HG03064 (cell line): ENCODE results near the gene ABI1.
"Not testable (repeated sequence)": the region's sequence is repeated elsewhere in the genome, so short reads cannot be mapped to it uniquely, and the experiment has no call there.

ENCODE experiments used
- ATAC-seq: cut with Tn5 transposase; IDR thresholded peaks from one replicate; pipeline ENCODE4 v1.9.1; 2021; ENCODE audit warnings: low read depth; ENCODE audit not compliant: unreplicated experiment

The ABI1 gene

DNA sequence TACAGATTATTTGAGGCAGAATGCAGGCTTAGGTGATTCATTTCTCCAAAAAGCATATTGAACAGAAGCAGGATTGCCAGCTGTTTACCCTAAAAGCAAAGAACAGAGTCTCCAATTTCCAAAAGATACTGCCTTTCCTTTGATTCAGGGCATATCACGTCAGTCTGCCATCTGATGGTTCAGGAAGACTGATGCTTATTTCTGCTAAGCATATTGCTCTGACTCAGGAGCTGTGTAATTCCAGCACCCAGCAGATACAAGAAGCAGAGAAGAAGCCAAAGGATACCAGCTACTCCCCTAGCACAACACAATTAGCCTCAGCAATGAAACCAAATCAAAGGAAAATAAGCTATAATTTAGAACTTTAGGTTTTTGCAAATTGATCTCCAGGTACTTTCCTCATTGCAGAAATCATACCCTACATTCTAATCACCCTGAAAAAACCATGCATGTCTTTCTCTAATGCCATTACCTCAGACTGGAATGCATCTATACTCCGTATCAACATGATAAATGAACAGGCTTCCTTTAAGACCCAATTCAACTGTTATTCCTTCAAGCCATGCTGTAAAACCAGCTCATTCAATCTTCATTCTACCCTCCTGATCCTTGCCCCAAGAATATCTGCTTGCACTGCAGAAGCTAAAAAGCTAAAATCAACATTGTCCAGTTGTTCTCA, 55.1 kb downstream of the ABI1 start:
- no peak for ATAC-seq

GRCh38 chr10:26804418-26805393, 56.1 kb downstream of the ABI1 start:
- ATAC-seq, result no peak

GRCh38 chr10:26803849-26804248, 56.9 kb downstream of the ABI1 start:
- ATAC-seq, result no peak

DNA sequence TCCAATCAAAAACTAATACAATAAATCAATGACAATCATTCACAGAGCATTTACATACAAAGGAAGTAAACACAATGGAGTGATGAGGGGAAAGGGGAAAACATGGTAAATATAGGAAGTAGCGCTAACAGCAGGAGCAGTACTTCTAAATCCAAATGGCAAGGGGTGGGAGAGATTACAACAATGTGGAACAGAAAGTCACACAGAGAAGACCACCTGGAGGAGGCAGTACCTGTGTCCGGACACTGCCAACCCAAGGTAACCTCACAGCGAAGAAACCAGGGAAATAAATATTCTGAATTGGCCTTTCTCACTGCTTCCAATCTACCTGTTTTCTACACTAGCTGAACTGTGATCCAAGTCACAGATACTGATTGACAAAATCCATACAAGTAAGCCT, 58.2 kb downstream of the ABI1 start:
- ATAC-seq, result no peak

GRCh38 chr10:26801831-26802230, 58.9 kb downstream of the ABI1 start:
- ATAC-seq, result no peak

GRCh38 chr10:26801274-26801673, 59.5 kb downstream of the ABI1 start:
- no peak for ATAC-seq

- no peak for ATAC-seq
Measured at GRCh38 chr10:26800468-26800867, 60.3 kb downstream of the ABI1 start.

- ATAC-seq, result no peak
Measured at GRCh38 chr10:26799342-26799741, 61.4 kb downstream of the ABI1 start.

DNA sequence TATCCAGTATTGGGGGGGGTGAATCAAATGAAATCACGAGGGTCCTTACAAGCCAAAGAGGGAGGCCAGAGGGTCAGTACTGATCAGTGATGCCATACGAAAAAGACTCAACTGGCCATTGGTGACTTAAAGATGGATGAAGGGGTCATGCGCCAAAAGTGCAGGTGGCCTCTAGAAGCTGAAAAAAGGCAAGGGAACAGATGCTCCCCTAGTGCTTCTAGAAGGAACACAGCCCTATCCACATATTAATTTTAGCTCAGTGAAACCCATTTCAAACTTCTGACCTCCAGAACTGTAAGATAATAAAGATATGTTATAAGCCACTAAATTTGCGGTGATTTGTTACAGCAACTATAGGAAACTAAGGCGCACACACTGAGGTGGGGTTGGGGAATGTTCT, 62.5 kb downstream of the ABI1 start:
- ATAC-seq, result no peak

GRCh38 chr10:26797340-26797739, 63.4 kb downstream of the ABI1 start:
- no peak for ATAC-seq

GRCh38 chr10:26792758-26793495, 67.8 kb downstream of the ABI1 start:
- ATAC-seq, result no peak

DNA sequence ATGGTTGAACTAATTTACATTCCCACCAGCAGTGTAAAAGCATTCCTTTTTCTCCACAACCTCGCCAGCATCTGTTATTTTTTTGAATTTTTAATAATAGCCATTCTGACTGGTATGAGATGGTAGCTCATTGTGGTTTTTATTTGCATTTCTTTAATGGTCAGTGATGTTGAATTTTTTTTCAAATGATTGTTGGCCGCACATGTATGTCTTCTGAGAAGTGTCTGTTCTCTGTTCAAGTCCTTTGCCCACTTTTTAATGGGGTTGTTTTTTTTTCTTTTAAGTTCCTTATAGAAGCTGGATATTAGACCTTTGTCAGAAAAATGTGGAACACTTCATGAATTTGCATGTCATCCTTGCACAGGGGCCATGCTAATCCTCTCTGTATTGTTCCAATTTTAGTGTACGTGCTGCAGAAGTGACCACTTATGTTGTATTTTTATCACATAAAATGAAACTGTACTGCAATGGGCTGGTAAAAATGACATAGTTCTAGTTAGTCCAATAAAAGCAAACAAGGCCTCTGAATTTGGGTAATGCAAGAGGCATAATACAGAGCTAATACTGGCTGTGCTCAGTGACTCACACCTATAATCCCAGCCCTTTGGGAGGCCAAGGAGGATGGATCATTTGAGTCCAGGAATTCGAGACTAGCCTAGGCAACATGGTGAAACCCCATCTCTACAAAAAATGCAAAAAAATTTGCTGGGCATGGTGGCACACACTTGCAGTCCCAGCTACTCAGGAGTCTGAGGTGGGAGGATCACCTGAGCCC, 70.3 kb downstream of the ABI1 start:
- ATAC-seq, result no peak

DNA sequence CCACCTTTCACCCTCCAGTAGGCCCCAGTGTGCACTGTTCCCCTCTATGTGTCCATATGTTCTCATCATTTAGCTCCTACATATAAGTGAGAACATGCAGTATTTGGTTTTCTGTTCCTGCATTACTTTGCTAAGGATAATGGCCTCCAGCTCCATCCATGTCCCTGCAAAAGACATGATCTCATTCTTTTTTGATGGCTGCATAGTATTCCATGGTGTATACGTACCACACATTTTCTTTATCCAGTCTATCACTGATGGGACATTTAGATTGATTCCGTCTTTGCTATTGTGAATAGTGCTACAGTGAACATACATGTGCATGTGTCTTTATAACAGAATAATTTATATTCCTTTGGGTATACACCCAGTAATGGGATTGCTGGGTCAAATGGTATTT, 71.0 kb downstream of the ABI1 start:
- ATAC-seq, result not testable (repeated sequence)

DNA sequence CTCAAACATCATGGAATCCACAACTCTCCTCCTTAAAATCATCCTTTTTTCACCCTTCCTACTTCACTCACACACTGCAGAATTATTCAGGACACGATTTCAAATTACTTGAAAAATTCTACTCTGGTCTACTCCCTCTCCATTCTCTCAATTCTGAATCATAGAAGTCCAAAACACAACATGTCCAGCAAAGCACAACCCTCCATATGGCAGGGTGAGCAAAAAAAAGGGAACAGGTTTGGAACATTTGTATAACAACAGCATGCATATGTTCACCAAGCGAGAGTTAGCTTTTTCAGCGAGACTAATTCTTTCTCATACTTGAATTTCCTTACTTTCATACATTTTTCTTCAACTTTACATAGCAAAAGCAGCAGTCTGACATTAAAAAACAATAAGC, 73.4 kb downstream of the ABI1 start:
- no peak for ATAC-seq

DNA sequence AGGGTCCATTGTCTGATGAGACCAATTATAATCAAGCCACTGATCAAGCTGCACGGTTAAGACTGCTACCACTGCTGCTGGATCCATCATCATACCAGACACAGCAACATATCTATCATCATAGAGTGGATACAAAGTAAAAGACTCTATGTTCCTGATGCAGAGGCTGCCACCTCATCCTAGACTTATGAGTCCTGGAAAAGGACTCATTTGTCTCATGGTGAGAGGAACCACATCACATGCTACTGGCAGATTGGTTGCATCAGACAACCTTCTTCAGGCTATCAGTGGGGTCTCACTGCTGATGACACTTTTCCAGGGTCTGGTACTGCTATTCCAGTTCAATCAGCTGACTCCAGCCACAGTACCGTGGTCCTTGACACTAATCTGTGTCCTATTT, 79.0 kb downstream of the ABI1 start:
- ATAC-seq, result no peak

DNA sequence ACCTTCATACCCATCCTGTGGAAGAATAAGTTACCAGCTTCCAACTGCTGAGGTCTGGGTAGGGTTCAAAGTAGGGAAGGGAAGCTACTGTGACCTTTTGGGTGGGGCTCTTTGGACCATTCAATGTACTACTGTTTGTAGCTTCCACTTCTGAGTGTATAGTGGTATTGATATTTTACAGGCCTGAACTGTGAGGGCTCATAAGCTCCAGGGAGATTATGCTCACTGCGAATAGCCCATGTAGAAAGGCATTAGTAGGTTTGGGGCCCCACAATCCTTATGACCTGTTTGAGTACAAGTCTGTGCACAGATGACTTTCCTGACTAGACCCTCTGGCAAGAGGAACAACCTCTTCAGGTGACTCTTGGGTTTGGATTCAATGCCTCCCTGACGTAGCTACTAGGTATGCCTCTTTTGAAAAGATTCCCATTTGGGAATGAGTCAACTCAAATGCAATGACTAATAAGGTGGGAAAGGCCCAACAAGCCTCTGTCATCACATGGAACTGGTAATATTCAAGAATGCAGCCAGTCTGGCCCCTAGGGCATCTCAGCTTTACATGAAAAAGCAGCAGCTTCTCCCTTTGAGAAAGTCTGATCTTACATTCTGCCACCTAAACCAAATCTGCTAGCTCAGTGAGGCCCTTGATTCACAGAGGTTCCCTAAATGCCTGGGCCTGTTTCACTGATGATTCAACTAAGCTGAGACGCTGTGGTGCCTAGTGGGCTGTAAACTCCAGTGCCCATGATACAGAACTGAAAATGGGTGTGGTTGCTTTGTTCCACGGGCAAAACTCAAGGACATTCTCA, 79.8 kb downstream of the ABI1 start:
- ATAC-seq, result peak; percentile 66

- no peak for ATAC-seq
Measured at GRCh38 chr10:26780106-26780792, 80.5 kb downstream of the ABI1 start.

DNA sequence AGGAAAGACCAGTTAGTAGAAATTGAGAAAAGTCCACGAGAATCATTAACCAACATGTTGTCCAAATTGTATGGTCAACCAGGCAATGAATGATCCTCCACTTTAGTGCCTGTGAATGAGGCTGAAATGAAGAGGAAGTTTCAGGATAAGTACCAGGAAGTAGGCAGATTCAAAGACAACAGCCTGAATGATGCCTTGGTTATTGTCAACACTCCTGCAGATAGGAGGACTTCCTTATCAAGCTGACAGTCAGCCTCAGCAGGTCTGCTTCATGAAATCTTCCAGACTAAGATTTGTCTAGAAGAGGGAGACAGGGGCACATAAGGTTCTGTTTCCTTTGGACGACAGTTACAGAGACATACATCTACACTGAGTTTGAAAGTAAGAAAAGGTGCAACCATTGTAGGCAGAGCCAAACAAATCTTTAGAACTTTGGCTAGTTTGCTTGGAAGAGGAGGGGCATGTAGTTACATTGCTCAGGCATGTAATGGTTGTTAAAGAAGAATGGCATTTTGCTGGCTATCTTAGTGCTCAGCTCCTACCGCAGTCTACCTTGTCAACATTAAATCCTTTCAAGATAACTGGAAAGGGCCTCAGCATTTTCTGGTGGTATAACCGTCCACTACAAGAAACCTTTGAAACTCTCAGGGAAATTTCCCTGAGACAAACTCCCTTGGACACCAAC, 81.4 kb downstream of the ABI1 start:
- ATAC-seq, result no peak
